Left hindlimb (tissue), 1 donor: ENCODE results near the gene NFE2L1.
"Not testable (repeated sequence)": the region's sequence is repeated elsewhere in the genome, so short reads cannot be mapped to it uniquely, and the experiment has no call there.

ENCODE experiments used
- DNase-seq: peaks from one replicate; pipeline ENCODE4 v3.0.0-alpha.2; 2018

NFE2L1 gene

DNA sequence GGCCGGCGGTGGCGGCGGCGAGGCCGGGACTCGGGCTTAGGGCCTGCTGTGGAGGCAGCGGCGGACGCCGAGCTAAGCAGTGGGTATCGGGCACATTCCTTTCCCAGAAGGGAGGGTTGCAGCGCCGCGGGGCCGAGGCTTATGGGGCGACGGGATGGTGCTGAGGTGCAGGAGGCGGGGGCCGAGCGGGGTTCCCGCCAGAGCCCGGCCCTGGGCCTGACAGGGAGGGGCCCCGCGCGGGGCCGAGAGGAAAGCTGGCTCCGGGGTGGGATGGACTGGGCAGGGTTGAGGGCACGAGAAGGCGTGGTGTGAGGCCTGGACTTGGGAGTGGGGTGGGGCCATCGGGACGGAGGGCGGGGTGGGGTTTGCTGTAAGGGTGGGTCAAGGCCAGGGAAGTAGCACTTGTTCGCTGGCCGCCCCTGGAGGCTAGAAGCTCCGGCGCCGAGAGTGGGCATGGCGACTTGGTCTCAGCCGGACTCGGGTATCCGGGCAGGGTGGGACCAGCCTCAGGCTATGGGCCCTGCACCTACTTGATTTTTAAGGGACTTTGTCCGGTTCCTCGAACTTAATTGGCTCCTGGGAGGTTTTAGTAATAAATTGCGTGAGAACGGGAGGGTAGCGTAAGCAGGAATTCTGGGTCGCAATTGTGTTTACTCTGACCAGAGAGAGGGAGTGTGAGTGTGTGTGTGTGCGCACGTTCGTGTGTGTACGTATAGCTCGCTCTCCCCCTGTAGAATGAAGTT is 396 bp downstream of the NFE2L1 start:
- DNase-seq = peak; percentile 91

DNA sequence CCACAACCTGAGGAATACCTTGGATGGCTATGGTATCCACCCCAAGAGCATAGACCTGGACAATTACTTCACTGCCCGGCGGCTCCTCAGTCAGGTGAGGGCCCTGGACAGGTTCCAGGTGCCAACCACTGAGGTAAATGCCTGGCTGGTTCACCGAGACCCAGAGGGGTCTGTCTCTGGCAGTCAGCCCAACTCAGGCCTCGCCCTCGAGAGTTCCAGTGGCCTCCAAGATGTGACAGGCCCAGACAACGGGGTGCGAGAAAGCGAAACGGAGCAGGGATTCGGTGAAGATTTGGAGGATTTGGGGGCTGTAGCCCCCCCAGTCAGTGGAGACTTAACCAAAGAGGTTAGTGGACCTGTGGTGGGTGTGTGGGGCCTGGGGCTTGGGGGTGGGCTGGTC is 3.1 kb downstream of the NFE2L1 start:
- DNase-seq = no peak

DNA sequence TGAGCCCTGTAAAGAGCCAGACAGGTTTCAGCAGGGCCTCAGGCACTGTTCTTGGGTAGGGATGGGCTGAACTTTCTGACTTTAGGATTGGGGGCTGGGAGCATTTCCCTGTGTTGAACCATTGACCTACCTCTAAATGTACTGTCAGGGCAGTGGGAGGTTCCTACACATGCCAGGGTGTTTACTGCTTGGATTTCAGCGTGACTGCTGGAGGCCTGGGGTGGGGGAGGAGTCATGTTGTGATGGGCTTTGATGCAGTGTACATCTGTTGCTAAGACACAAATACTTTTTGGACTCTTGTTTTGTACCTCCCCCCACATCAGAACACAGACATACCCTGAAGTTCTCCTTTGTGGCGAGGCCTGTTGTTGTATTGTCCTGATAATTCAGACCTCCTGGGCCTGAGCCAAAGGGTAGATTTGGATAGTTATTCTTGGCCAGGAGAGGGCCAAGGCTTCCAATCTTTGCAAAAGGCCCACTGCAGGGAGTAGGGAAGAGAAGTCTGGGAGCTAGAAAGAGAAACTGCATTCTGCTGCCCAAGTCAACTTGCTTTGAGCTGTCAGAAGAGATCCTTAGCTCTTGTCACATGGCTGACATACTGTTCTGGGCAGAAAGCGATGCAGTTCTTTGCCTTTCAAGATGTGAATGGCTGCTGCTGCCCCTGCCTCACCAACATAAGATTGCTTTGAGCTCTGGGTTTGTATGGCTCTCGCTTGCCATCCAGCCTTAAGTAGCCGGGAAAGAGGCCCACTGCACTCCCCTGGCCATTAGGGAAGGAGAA is 3.7 kb downstream of the NFE2L1 start:
- peak; percentile 75 for DNase-seq

GRCh38 chr17:48052956-48053757 is 5.0 kb downstream of the NFE2L1 start:
- DNase-seq = peak; percentile 66

DNA sequence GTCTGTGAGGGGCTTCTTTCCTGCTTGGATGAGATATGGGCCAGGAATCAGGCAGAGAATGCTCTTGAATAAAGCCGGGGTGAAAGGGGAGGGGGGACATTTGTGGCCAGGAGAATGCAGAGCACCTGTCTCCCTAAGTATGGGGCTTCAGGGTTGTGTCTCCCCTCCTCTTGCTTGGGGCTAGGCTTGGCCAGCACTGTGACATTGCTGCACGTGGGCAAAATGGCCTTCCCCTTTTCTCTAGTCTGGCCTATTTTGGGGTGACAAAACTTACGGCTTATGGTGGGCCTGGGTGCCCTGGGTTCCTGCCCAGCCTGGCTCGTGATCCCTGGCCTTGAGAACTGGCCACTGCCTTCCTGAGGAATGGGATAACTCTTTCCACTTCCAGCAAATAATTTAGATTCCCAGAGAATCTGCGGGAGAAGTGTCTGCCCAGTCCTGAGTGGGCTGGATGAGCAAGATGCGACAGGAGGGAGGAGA is 5.6 kb downstream of the NFE2L1 start:
- no peak for DNase-seq

- peak; percentile 76 for DNase-seq
Measured at GRCh38 chr17:48054238-48055185, 6.4 kb downstream of the NFE2L1 start.

DNA sequence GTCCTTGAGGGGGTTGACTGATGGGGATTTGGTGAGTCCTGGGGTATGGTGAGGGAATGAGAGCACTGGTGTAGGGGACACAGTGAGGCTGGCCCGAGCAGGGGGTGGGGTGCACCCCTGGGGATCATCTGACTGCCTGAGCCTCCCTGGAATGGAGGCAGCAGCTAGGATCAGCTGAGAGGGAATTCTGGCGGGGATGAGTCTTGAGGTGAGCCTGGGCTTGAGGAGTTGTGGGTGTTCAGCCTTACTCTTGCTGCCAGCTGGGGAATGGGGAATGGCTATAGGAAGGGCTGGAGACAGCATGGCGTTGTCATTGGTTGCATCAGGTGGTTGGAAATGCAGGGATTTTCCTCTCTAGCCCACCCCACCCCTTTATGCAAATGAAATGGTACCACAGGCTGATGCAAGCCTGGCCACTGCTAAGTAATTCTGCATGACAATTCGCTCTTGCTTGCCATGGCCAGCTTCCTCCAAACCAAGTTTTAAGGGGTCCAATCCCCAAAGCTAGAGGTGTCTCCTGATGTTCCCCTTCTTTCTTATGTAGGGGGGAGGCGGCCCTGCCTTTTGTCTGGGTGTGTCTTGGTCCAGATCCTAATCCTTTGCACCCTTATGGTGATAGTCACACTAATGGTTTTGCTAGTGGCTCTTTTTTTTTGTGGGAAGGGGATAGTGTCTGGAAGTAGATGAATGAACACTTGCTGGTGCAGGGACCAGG is 7.5 kb downstream of the NFE2L1 start:
- no peak for DNase-seq

DNA sequence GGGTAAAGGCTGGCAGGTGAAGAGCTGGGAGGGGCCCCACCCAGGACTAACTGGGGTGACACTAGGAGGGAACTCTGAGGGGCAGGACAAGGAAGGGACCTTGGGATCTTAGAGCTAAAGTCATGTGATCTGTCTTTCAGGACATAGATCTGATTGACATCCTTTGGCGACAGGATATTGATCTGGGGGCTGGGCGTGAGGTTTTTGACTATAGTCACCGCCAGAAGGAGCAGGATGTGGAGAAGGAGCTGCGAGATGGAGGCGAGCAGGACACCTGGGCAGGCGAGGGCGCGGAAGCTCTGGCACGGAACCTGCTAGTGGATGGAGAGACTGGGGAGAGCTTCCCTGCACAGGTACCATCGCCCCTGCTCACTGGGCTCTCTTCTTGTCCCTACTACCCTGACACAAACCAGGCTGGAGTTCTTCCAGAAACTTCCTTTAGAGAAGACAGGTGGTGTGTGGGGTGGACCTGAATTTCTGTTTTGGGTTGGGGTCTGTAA is 8.1 kb downstream of the NFE2L1 start:
- no peak for DNase-seq

DNA sequence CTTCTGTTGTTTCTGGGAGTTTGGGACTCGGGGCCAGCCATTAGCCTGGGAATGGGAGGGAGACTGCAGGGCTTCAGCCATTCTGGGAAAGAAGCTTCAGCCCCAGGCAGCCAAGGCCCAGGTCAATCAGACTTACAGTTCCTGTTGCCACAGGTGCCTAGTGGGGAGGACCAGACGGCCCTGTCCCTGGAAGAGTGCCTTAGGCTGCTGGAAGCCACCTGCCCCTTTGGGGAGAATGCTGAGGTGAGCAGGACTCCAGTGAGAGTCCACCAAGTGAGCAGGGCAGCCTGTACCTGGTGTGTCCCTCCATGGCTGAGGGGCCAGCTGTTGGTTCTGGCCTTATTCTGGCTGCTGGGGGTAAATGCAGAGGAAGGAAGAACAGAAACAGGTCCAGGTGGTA is 8.7 kb downstream of the NFE2L1 start:
- DNase-seq = no peak

DNA sequence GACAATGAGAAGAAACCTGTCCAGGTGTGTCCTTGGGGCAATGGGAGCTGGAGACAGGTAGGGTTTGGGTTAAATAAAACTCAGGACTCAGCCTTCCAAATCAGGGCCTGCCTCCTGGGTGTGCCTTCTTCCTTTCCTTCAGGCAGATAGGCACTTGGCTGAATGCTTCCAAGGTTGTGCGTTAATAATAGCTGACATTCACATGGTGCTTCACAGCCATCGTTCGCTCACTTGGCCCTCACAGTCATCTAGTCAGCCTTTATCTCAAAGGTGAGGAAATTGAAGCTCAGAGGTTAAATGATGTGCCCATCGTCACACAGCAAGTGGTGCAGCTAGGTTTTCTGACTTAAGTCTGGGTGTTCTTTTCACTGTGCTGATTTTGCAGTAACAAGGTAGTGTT is 9.5 kb downstream of the NFE2L1 start:
- no peak for DNase-seq

DNA sequence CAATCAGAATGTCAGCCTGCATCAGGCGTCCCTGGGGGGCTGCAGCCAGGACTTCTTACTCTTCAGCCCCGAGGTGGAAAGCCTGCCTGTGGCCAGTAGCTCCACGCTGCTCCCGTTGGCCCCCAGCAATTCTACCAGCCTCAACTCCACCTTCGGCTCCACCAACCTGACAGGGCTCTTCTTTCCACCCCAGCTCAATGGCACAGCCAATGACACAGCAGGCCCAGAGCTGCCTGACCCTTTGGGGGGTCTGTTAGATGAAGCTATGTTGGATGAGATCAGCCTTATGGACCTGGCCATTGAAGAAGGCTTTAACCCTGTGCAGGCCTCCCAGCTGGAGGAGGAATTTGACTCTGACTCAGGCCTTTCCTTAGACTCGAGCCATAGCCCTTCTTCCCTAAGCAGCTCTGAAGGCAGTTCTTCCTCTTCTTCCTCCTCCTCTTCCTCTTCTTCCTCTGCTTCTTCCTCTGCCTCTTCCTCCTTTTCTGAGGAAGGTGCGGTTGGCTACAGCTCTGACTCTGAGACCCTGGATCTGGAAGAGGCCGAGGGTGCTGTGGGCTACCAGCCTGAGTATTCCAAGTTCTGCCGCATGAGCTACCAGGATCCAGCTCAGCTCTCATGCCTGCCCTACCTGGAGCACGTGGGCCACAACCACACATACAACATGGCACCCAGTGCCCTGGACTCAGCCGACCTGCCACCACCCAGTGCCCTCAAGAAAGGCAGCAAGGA is 10.4 kb downstream of the NFE2L1 start:
- no peak for DNase-seq

- no peak for DNase-seq
Measured at GRCh38 chr17:48059125-48059668, 11.0 kb downstream of the NFE2L1 start.

GRCh38 chr17:48060249-48060648 is 12.1 kb downstream of the NFE2L1 start:
- DNase-seq = no peak

GRCh38 chr17:48062273-48062672 is 14.1 kb downstream of the NFE2L1 start:
- DNase-seq = no peak

- no peak for DNase-seq
Measured at GRCh38 chr17:48064638-48065037, 16.5 kb downstream of the NFE2L1 start.

DNA sequence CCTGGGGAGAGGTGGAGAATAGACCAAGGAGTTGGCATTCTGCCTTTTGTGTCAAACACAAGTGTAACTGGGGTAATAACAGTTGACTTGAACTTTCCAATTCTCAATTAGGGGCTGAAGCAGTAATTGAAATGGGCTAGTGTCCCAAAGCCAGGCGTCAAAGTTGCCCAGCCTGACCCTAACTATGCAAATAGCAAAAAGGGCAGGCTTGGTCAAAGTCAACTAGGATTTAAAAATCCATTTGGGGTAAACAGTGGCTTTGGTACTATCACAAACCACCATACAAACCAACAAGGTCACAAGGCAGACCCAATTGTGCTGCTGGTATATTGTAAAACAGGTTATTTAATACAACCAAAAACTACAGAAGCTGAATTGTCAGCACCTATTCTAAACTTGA is 18.0 kb downstream of the NFE2L1 start:
- no peak for DNase-seq

DNA sequence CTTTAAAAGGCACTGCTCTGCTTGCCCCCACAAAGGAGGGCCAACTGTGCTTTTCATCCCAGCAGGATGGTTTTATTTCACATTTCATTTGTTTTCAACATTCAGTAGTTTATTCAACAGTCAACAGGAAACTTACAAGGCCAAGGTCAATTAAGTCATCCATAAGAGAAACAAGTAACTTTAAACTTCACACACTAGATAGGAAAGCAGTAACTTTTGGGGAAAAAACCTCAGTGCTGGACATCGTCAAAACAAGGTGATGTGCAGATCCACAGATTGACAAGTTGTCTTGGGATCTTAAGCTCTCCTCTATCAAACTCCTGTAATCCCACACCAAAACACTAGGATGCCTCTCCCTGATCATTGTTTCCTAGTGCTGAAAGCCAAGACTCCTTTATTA is 18.5 kb downstream of the NFE2L1 start:
- no peak for DNase-seq

DNA sequence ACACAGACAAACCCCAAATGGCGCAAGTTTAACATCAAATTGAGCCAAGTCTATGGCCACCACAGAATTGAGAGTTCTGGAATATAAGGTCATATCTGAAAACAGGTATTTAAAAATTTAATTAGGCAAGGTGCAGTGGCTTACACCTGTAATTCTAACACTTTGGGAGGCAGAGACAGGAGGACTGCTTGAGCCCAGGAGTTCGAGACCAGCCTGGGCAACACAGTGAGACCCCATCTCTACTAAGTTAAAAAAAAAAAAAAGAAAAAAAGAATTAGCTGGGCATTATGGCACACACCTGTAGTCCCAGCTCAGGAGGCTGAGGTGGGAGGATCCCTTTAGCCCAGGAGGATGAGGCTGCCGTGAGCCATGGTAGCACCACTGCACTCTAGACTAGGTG is 19.1 kb downstream of the NFE2L1 start:
- no peak for DNase-seq

DNA sequence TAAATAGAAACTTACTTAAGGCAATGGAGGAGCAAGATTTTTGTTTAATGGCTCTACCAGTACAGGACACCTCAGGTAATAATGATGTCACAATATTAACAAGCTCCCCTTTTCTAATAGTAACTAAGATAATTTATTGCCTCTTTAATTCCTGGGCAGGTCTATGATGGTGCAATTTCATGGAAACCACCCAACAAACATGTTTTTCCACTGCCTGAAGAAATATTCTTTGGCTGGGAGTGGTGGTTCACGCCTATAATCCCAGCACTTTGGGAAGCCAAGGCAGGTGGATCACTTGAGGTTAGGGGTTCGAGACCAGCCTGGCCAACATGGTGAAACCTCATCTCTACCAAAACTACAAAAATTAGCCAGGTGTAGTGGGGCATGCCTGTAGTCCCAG is 19.6 kb downstream of the NFE2L1 start:
- not testable (repeated sequence) for DNase-seq

DNA sequence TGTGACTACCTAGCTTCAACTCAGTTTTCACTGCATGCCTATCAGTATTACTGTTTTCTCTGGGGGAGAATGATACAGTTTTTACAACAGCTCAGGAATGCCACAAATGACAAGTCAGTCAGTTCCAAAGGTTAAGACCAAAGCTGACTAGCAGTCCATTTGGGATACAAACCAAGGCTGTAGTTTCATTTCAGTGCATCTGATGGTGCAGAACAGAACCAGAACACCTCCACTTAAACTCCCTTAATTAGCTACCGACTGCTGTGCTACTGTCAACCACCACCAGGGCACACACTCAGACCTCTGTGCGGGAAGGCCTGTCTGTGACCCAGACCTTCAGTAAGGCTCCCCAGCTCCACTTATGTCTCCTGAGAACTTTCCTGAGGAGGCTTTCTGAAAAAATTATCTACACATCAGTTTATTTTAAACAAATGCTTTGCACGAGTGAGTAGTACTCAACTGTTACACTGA is 20.4 kb downstream of the NFE2L1 start:
- no peak for DNase-seq
